GM19467 (cell line): ENCODE results near the gene SLC22A5.
"Not testable (repeated sequence)": the region's sequence is repeated elsewhere in the genome, so short reads cannot be mapped to it uniquely, and the experiment has no call there.

Experiments used
- ATAC-seq: cut with Tn5 transposase; IDR thresholded peaks from one replicate; pipeline ENCODE4 v1.9.1; 2021; ENCODE audit warnings: mild to moderate bottlenecking, moderate library complexity; ENCODE audit not compliant: unreplicated experiment

Gene SLC22A5

GRCh38 chr5:132425975-132426524 is 56.5 kb downstream of the SLC22A5 start:
- no peak for ATAC-seq

- peak; percentile 40 for ATAC-seq
Measured at GRCh38 chr5:132426525-132427138, 57.1 kb downstream of the SLC22A5 start.

GRCh38 chr5:132427281-132428146 is 58.0 kb downstream of the SLC22A5 start:
- ATAC-seq = peak; percentile 27

GRCh38 chr5:132428147-132428482 is 58.6 kb downstream of the SLC22A5 start:
- no peak for ATAC-seq

- ATAC-seq = no peak
Measured at GRCh38 chr5:132428484-132429462, 59.3 kb downstream of the SLC22A5 start.

DNA sequence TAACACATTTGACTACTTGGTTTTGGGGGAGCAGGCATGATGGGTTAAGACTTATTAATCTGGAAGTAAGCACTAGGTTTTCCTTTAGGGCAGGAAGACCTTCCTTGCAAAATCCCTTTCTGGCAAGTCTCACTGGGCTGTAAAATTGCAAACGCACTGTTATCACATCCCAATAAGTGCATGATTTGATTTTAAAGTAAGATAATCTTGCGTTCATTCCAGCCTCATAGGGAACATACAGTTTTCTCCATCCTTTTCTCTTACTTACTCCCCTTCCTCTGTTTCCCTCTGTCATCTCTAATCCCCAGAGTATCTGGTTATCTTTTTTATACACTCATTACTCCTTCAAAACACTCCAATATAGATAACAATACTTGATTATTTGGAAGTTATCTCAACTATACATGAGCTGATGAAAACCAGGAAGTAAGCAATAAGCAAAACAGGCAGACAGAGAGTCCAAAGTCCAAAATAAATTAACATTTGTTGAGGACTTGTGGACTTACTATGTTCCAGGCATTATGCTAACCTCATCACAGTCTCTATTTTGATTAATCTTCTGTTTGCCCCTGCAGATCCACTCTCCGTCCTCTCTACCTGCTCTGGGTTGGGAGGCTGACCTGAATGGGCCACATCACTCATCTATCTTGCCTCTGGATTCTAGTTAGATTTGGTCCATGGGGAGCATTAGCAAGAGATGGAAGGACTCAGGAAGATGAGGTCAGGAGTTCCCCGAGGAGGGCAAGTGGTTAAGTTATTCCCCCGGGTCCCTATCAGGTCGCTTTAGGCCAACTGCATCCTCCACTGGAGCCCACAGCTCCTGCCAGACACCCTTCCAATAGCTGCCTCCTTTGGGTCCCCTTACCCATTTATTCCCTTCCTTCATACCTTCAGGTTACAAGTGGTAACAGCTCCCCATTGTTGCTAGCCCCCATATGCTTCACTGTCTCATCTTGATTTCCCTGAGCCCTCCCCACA is 60.2 kb downstream of the SLC22A5 start:
- no peak for ATAC-seq

DNA sequence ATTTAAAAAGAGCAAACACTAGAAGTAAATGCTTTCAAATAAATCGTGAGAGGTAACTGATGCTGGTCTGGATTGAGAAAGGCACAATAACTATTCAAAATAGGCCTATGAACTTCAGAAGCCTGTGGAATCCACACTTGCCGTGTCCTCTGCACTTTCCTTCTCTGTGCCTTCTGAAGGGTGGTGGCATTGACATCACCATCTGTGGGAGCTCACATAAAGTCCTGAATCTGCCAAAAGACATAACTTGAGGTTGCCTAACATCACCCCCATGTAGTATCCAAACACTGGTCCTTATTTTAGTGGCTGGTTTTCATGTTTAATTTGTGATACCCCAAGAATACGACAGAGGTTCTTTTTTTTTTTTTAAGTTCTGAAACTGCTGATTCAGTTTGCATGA is 61.2 kb downstream of the SLC22A5 start:
- ATAC-seq = no peak

GRCh38 chr5:132431632-132432031 is 62.1 kb downstream of the SLC22A5 start:
- ATAC-seq = no peak

- no peak for ATAC-seq
Measured at GRCh38 chr5:132433141-132433540, 63.6 kb downstream of the SLC22A5 start.

DNA sequence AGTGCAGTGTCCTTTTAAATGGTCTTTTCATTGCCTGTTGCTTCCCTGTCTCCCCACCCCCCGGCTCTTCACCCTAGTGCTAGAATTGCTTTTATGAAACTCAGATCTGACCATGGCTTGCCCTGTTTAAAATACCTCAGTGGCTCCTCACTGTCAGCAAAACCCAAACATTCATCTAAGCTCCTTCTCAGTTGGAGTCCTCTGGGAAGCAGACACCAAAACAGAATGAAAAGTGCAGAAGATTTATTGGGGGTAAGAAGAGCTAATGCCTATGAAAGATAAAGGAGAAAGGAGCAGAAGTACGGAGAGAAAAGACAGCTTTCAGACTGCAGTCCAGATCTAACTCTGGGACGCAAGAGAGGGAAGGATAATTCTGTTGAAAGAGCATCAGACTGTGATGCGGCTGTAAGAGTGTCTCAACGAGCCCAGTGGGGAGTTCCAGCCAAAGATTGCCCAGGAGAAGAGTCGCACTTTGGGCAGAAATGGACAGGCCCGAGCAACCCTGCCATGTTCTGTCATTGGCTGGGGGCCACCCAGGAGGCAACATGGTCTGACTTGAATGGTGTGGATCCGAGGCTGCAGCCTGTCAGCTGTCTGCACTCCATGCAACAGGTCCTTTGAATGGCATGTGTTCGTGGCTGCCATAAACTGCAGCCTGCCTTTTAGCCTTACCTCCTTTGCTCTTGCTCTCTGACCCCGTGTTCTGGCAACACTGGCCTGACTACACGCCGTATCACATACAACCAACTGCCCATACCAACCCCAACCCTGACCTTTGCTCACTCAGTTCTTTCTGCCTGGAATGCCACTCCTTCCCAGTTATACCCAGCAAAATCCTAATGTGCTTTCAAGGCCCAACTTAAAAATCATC is 65.1 kb downstream of the SLC22A5 start:
- ATAC-seq = no peak

DNA sequence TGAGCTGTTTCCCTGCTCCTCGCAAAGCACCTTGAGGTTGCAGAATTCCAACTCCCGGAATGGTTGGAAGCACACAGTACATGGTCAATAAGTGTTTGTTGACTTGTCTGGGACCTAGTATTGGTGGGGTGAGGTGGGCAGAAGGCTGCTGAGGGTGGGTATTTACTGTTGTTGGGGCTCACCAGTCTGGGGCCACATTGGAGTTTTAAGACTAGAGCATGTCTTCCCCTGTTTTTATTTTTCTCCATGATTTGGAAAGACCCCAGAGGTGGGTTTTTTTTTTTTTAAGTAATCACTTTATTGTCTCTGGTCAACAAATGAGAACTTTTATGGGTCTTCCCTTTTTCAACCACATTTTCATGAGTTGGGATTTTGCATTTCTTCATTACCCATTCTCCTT is 65.9 kb downstream of the SLC22A5 start:
- ATAC-seq = no peak

DNA sequence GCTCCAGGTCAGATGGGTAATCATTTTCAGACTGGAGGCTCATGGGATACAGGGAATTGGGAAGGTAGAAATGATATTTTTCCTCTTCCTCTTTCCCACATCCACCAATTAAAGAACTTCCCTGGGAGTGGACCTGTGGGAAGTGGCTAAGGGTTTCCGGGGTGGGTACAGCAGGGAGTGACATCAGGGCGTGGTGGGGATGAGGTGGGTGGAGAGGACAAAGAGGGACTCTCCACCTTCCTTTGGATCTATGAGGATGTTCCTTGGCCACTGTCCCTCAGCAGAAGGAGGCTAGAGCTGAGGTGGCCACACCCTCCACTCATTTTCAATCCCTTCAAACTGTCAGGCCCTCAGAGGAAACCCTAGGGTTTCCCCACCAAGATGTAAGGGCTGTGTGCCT is 66.4 kb downstream of the SLC22A5 start:
- ATAC-seq = no peak

DNA sequence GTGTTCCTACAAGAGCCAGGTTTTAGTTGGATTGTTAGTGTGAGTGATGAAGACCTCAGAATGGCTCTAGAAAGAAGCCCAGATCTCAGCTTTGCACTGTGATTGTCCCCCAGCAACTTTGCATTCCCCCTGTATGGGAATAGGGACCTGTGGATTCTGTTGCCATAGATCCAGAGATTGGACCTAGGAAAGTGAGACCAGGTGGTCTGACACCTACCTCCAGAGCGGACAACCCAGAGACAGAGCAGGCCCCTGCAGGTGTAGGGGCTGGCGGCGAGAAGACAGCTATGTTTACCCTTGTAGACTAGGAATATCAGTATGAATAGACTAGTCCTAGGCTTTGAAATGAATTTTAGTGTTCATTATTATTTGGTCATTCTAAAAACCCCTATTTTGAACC is 67.4 kb downstream of the SLC22A5 start:
- no peak for ATAC-seq

GRCh38 chr5:132437604-132438266 is 68.2 kb downstream of the SLC22A5 start:
- ATAC-seq = peak; percentile 73

DNA sequence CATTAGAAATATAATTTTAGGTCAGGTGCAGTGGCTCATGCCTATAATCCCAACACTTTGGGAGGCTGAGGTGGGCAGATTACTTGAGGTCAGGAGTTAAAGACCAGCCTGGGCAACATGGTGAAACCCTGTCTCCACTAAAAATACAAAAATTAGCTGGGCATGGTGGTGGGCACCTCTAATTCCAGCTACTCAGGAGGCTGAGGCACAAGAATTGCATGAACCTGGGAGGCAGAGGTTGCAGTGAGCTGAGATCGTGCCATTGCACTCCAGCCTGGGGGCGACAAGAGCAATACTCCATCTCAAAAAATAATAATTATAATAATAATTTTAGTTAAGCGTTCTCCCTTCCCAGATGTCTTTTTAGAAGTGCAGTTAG is 68.7 kb downstream of the SLC22A5 start:
- ATAC-seq = not testable (repeated sequence)

- ATAC-seq = no peak
Measured at GRCh38 chr5:132438917-132439316, 69.4 kb downstream of the SLC22A5 start.

DNA sequence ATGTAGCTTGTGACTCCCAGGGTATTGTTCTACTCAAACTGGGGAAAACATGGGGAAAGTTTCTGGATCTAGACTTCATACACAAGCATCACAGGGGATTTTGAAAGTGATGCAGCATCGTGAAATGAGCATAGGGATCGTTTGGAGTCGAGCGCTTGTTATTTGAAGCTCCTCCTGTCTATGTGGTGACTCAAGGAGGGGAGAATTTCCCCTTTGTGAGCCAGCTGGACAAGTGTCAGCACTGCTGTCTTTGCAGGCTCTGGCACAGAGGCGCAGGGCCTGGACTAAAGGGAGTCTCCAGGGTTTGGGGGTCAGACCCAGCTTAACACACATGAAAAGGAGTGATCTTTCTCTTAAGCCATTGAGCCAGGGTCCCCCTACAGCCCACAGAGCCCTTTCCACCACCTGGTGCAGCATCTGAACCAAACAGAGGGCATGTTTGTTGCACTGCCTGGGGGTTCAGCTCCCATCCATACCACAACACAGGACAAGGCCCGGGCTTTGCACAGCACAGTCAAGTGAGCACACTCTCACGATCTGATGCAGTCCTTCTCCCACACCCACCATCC is 70.1 kb downstream of the SLC22A5 start:
- ATAC-seq = no peak

DNA sequence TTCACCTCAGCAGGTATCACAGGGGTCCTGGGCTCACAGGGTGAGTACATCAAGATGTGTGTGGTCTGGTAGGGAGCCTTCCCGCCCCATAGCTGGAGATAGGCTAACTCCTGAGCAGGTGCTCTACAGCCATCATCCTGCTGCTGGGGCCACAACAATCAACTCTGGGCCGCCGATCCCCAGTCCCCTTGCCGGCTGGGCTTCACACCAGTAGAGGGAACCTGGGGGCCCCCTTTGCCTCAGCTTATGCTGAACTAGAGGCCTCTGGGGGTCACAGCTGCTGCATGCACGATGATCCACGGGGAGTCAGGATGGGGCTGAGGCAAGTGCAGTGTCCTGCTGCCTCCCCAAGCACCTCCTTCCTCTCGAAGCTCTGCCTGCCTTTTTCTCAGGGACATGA is 74.6 kb downstream of the SLC22A5 start:
- ATAC-seq = no peak
